K562 (cell line): Measurements from ENCODE around the gene ZC3H10. TPM values are rescaled to one million over a fixed set of nuclear protein-coding genes. Genes with fewer than 3 reads are reported as not detected.
A peak's percentile ranks its signal among the peaks of the same experiment; 100 is the strongest.

Experiments
- BCL6 ChIP-seq: fragments of 250-450 bp; sonication (Bioruptor Pico); IDR thresholded peaks from 2 replicates; pipeline ENCODE4 v1.4.0; 2020
- CBX1 ChIP-seq: sonication (generic); IDR thresholded peaks from 2 replicates; pipeline ENCODE4 v1.6.1; 2016; ENCODE audit warnings: antibody characterized with exemption, low read depth, mild to moderate bottlenecking
- CC2D1A ChIP-seq: fragments of 450-650 bp; IDR thresholded peaks from 2 replicates; pipeline ENCODE4 v1.6.1; 2017; ENCODE audit warnings: mild to moderate bottlenecking
- HDAC8 ChIP-seq: fragments of 450-650 bp; IDR thresholded peaks from 2 replicates; pipeline ENCODE4 v1.6.1; 2016; ENCODE audit warnings: mild to moderate bottlenecking, missing genetic modification characterization, moderate library complexity, missing compliant biosample characterization
- KDM1A ChIP-seq, 2 experiments: fragments of 450-650 bp; IDR thresholded peaks; 2 replicates each; pipeline ENCODE4 v1.6.1; 2016; ENCODE audit warnings: mild to moderate bottlenecking in 2 of 2
- MAFK ChIP-seq: IDR thresholded peaks from 2 replicates; pipeline ENCODE4 v1.6.1; 2011; ENCODE audit warnings: low read length, improper control_type of control experiment
- NR2C2 ChIP-seq, 2 experiments: fragments of 200-800 bp in 1 of 2; sonication (Bioruptor generic) in 1 of 2; sonication (generic) in 1 of 2; formaldehyde crosslinking in 1 of 2; IDR thresholded peaks; 2 replicates each; pipeline versions ENCODE4 v1.6.1 to v1.8.0; 2016 to 2022; ENCODE audit warnings: mild to moderate bottlenecking in 1 of 2, missing compliant biosample characterization in 1 of 2, missing genetic modification characterization in 1 of 2, missing genetic modification reagents in 1 of 2
- PPARD ChIP-seq: fragments of 250-450 bp; sonication (Bioruptor Pico); IDR thresholded peaks from 2 replicates; pipeline ENCODE4 v1.8.0; 2022; ENCODE audit warnings: inconsistent platforms, mild to moderate bottlenecking, moderate library complexity
- RCOR1 ChIP-seq, 2 experiments: IDR thresholded peaks; 2 replicates each; pipeline ENCODE4 v1.6.1; 2012; ENCODE audit warnings: low read depth in 2 of 2, low read length in 2 of 2, borderline replicate concordance in 1 of 2, improper control_type of control experiment in 1 of 2
- SRSF3 ChIP-seq: fragments of 200-400 bp; formaldehyde crosslinking; IDR thresholded peaks from 2 replicates; pipeline ENCODE4 v1.6.1; 2016; ENCODE audit warnings: mild to moderate bottlenecking, low read length, moderate library complexity; ENCODE audit not compliant: insufficient read depth
- TAF15 ChIP-seq: fragments of 200-400 bp; formaldehyde crosslinking; IDR thresholded peaks from 2 replicates; pipeline ENCODE4 v1.6.1; 2017; ENCODE audit warnings: mild to moderate bottlenecking, low read depth, low read length, moderate library complexity
- TAF7 ChIP-seq: fragments of 450-650 bp; IDR thresholded peaks from 2 replicates; pipeline ENCODE4 v1.6.1; 2016; ENCODE audit warnings: missing genetic modification characterization, missing compliant biosample characterization
- TCF7L2 ChIP-seq: fragments of 150-350 bp; IDR thresholded peaks from 2 replicates; pipeline ENCODE4 v1.6.1; 2016; ENCODE audit warnings: low read depth, mild to moderate bottlenecking, low read length, moderate library complexity
- ZNF175 ChIP-seq: fragments of 200-800 bp; sonication (Bioruptor generic); IDR thresholded peaks from 2 replicates; pipeline ENCODE4 v1.6.1; 2016; ENCODE audit warnings: low read depth, mild to moderate bottlenecking, missing genetic modification characterization, missing compliant biosample characterization
- ZNF316 ChIP-seq: fragments of 450-650 bp; IDR thresholded peaks from 2 replicates; pipeline ENCODE4 v1.6.1; 2016
- ZNF408 ChIP-seq: fragments of 250-450 bp; sonication (Bioruptor Pico); IDR thresholded peaks from 2 replicates; pipeline ENCODE4 v1.4.0; 2020; ENCODE audit warnings: low read depth, mild to moderate bottlenecking, moderate library complexity
- ZNF507 ChIP-seq: conservative IDR thresholded peaks from 2 replicates; pipeline ENCODE4 v1.6.1; 2017; ENCODE audit warnings: missing genetic modification characterization, missing compliant biosample characterization
- ZNF583 ChIP-seq: fragments of 250-450 bp; sonication (Bioruptor Pico); IDR thresholded peaks from 2 replicates; pipeline ENCODE4 v1.4.0; 2020
- ZNF785 ChIP-seq: fragments of 250-450 bp; sonication (Bioruptor Pico); IDR thresholded peaks from 2 replicates; pipeline ENCODE4 v1.4.0; 2020; ENCODE audit warnings: mild to moderate bottlenecking
- ZSCAN32 ChIP-seq: fragments of 450-650 bp; formaldehyde crosslinking; IDR thresholded peaks from 2 replicates; pipeline ENCODE4 v1.4.0; 2020; ENCODE audit warnings: mild to moderate bottlenecking, moderate library complexity
- polyA plus RNA-seq, 8 experiments: library from polyadenylated mRNA; depleted of rRNA in 4 of 8; stranded (reverse) in 5 of 8; unstranded in 3 of 8; fragments of >200 nt; fragmentation: Nextera tagmentation in 2 of 8; fragmentation: Illumina TruSeq in 1 of 8; extraction: Ambion mirVana in 2 of 8; extraction: Trizol in 1 of 8; gene quantifications; 2 replicates each; pipeline versions ENCODE4 v1.2.1 to v1.2.3, GENCODE V29; 2011 to 2014; ENCODE audit warnings: inconsistent platforms in 1 of 8, missing spikeins in 1 of 8
- total RNA-seq, 7 experiments: library from RNA; depleted of rRNA in 6 of 7; stranded (reverse); fragments of >200 nt in 6 of 7; fragmentation: Illumina TruSeq in 2 of 7; extraction: Trizol in 2 of 7; gene quantifications; 2 replicates each; pipeline versions ENCODE4 v1.2.1 to v1.2.3, GENCODE V29; 2011 to 2021; ENCODE audit warnings: low replicate concordance in 1 of 7
- TF ChIP-seq, protein P1 (sequence below), 2 experiments: IDR thresholded peaks; 2 replicates each; pipeline ENCODE4 v1.6.1; 2012; ENCODE audit warnings: improper control_type of control experiment in 2 of 2, low read depth in 2 of 2, low read length in 2 of 2, borderline replicate concordance in 1 of 2
- TF ChIP-seq, protein P2 (sequence below): sonication (generic); formaldehyde crosslinking; IDR thresholded peaks from 2 replicates; pipeline ENCODE4 v1.8.0; 2023; ENCODE audit warnings: mild to moderate bottlenecking, missing genetic modification reagents

The ZC3H10 gene
- total and polyA plus RNA-seq, 9 of the 15 experiments (the other 6 are each of a cell fraction or from before 2014, with no cell fraction given): 0.31 to 4.1 (median 1.6) TPM

DNA sequence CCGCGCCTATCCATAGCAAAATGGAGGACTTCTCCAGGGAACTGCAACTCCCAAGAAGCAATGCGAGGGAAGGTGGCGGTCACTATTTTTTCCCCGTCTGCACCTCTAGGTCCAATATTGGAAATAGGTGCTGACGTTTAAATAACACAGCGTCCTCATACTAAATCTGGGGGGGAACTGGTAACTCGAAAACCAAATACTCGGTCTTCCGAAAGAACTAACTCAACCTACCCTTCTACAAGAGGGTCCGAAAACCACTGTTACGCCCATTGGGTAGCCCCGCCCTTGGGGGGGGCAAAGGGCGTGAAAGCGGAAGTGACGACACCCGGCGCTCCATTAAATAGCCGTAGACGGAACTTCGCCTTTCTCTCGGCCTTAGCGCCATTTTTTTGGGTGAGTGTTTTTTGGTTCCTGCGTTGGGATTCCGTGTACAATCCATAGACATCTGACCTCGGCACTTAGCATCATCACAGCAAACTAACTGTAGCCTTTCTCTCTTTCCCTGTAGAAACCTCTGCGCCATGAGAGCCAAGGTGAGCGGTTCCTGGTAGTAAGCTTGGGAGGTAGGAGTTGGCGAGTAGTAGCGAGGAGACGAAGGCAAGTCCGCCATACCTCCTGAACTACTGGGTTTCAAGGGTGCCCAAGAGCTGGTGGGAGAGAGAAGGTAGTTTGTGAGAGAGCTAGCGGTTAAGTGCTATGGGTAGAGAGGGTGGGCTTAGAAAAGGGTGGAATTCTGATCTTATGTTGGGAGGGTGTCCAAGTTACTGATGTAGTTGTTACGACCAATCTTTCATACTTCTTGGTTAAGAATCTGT, 1.6 kb upstream of the ZC3H10 start, which contains the start of gene RPL41 (continued):
- TF ChIP-seq, protein P1, sequence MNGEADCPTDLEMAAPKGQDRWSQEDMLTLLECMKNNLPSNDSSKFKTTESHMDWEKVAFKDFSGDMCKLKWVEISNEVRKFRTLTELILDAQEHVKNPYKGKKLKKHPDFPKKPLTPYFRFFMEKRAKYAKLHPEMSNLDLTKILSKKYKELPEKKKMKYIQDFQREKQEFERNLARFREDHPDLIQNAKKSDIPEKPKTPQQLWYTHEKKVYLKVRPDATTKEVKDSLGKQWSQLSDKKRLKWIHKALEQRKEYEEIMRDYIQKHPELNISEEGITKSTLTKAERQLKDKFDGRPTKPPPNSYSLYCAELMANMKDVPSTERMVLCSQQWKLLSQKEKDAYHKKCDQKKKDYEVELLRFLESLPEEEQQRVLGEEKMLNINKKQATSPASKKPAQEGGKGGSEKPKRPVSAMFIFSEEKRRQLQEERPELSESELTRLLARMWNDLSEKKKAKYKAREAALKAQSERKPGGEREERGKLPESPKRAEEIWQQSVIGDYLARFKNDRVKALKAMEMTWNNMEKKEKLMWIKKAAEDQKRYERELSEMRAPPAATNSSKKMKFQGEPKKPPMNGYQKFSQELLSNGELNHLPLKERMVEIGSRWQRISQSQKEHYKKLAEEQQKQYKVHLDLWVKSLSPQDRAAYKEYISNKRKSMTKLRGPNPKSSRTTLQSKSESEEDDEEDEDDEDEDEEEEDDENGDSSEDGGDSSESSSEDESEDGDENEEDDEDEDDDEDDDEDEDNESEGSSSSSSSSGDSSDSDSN (IDR thresholded peaks at IDR 0.05; ENCODE audit: borderline replicate concordance in 1 of 2, low read depth in 2 of 2, low read length in 2 of 2): no peak
- TF ChIP-seq BCL6 (CRISPR knock-in tag): no peak
- TF ChIP-seq HDAC8: peak; percentile 60; the same call in 1 of the 2 replicates
- TF ChIP-seq TCF7L2: no peak
- no peak for TF ChIP-seq ZNF785 (CRISPR knock-in tag)
- no peak; the same call in 1 of the 2 replicates for TF ChIP-seq ZNF316
- peak; percentile 99 for TF ChIP-seq TAF7 (tag)
- TF ChIP-seq SRSF3: no peak
- TF ChIP-seq, protein P2, sequence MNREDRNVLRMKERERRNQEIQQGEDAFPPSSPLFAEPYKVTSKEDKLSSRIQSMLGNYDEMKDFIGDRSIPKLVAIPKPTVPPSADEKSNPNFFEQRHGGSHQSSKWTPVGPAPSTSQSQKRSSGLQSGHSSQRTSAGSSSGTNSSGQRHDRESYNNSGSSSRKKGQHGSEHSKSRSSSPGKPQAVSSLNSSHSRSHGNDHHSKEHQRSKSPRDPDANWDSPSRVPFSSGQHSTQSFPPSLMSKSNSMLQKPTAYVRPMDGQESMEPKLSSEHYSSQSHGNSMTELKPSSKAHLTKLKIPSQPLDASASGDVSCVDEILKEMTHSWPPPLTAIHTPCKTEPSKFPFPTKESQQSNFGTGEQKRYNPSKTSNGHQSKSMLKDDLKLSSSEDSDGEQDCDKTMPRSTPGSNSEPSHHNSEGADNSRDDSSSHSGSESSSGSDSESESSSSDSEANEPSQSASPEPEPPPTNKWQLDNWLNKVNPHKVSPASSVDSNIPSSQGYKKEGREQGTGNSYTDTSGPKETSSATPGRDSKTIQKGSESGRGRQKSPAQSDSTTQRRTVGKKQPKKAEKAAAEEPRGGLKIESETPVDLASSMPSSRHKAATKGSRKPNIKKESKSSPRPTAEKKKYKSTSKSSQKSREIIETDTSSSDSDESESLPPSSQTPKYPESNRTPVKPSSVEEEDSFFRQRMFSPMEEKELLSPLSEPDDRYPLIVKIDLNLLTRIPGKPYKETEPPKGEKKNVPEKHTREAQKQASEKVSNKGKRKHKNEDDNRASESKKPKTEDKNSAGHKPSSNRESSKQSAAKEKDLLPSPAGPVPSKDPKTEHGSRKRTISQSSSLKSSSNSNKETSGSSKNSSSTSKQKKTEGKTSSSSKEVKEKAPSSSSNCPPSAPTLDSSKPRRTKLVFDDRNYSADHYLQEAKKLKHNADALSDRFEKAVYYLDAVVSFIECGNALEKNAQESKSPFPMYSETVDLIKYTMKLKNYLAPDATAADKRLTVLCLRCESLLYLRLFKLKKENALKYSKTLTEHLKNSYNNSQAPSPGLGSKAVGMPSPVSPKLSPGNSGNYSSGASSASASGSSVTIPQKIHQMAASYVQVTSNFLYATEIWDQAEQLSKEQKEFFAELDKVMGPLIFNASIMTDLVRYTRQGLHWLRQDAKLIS (CRISPR knock-in tag): peak; percentile 95
- TF ChIP-seq PPARD: no peak
- TF ChIP-seq KDM1A (IDR thresholded peaks at IDR 0.05): 0 out of 4 replicates have a peak, but pooled peaks of 1 of the 2 experiments have one; percentile 8
- TF ChIP-seq MAFK: no peak
- peak; percentile 88 for TF ChIP-seq CBX1
- peak; percentile 73; the same call in 1 of the 2 replicates for TF ChIP-seq ZNF175 (CRISPR knock-in tag)
- no peak for TF ChIP-seq ZSCAN32 (CRISPR knock-in tag)
- TF ChIP-seq TAF15: no peak
- TF ChIP-seq RCOR1 (IDR thresholded peaks at IDR 0.05; ENCODE audit: borderline replicate concordance in 1 of 2, low read depth in 2 of 2, low read length in 2 of 2): no peak
- TF ChIP-seq ZNF583 (CRISPR knock-in tag): no peak
- no peak for TF ChIP-seq ZNF408 (CRISPR knock-in tag)
- TF ChIP-seq CC2D1A: peak; percentile 18; the same call in 1 of the 2 replicates
- TF ChIP-seq ZNF507: no peak
- TF ChIP-seq NR2C2 (CRISPR knock-in tag; IDR thresholded peaks at IDR 0.05): peak; percentile 85
- peak; percentile 99 for TF ChIP-seq NR2C2 (tag; IDR thresholded peaks at IDR 0.05)
